Pulmonary artery endothelial cell (primary cell): Measurements from ENCODE around the gene MTHFD1. TPM values are rescaled to one million over a fixed set of nuclear protein-coding genes. Genes with fewer than 3 reads are reported as not detected.

ENCODE experiments used
- DNase-seq: peaks from one replicate; pipeline ENCODE4 v3.0.0-alpha.2; 2011; ENCODE audit warnings: low read depth, low spot score
- total RNA-seq: library from RNA; depleted of rRNA; stranded (reverse); fragments of >200 nt; gene quantifications from 2 replicates; pipeline ENCODE4 v1.2.3, GENCODE V29; 2014

The MTHFD1 gene
- total RNA-seq, 1 donor from 2014 or later: 64.4 TPM

GRCh38 chr14:64444984-64445845, 57.1 kb downstream of the MTHFD1 start:
- peak; percentile 29 for DNase-seq

GRCh38 chr14:64447876-64448670, 59.9 kb downstream of the MTHFD1 start:
- DNase-seq: no peak

DNA sequence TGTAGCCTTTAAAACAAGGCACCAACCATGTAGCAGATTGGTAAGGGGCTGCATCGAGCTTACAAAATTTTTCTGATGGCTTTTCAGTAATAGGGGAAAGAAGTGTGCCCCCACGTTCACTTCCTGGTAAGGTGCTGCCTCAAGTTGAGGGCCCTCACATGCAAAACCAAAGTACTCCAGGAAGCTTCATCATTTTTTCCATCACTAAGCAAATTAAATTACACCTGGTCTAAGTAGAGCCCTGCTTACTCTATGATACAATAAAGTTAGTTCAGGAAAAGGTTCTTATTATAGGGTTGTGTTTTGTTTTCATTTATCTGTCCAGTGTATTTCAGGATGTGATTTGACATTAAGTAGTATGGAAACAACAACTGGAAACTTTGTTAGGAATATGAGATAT, 62.1 kb downstream of the MTHFD1 start:
- no peak for DNase-seq

DNA sequence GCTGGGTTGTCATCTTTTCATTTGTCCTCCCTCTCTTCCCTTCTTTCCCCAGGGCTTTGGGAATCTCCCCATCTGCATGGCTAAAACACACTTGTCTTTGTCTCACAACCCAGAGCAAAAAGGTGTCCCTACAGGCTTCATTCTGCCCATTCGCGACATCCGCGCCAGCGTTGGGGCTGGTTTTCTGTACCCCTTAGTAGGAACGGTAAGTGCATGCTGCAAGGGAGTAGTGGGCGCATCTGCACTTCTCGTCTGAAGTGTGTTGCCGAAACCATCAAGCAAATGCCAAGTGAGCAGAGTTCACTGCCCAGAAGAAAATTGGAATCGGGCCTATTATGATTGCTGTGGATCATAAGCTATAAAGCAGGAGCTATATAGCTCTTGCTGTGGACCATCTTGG, 66.5 kb downstream of the MTHFD1 start:
- no peak for DNase-seq

- DNase-seq: no peak
Observed at GRCh38 chr14:64459405-64460136, 71.4 kb downstream of the MTHFD1 start.

DNA sequence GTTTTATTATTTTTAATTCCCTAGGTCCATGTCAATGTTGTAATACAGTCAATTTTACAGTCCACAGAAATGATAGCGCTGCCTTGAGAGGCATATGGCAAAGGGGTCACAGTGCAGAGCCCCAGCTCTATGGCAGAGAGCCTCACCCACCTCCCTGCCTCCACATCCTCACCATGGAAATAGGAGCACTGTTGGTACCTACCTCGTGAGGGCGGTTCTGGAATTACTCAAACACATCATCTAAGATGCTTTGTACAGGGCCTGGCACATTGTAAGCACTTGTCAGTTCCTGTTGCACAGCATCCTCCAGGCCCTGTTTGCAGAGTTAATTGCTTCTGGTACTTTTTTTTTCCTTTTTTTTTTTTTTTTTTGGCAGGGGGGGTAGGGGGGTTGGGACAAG, 73.1 kb downstream of the MTHFD1 start:
- no peak for DNase-seq

- DNase-seq: no peak
Observed at GRCh38 chr14:64463195-64463594, 75.0 kb downstream of the MTHFD1 start.

DNA sequence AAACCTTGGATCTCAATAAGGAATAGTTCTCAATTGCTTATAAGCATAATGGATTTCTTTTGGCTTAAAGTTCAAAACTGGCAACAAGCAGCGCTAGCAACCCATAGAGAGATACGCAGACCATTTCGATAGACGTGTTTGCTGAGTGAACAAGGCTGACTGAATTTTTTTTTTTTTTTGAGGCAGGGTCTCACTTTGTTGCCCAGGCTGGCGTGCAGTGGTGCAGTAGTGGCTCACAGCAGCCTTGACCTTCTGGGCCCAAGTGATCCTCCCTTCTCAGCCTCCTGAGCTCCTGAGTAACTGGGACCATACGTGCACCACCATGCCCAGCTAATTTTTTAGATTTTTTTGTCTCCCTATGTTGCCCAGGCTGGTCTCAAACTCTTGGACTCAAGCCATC, 75.7 kb downstream of the MTHFD1 start:
- DNase-seq: no peak

DNA sequence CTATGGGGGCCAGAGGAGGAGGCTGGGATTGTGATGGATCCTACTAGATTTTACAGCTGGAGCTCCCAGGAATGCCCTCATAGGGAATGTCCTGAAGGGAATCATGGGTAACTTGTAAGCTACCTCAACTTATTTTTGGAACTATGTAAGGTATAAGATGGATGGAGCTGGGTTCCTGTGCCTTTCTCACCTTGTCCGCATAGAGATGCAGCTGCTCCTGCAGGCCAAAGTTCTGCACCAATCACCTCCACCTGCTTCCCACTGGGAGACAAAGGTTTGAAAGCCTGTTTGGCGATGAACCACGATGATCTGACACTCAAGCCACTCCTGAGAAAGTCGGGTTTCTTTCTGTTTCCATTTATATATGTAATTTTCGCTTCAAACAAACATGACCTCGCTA, 76.5 kb downstream of the MTHFD1 start:
- no peak for DNase-seq

GRCh38 chr14:64465191-64465822, 77.2 kb downstream of the MTHFD1 start, which contains the start of gene AKAP5:
Gene AKAP5, plus strand, starts transcription at chr14:64465499. Its CDS starts 2,896 bp downstream, at chr14:64468395.
- DNase-seq: no peak

DNA sequence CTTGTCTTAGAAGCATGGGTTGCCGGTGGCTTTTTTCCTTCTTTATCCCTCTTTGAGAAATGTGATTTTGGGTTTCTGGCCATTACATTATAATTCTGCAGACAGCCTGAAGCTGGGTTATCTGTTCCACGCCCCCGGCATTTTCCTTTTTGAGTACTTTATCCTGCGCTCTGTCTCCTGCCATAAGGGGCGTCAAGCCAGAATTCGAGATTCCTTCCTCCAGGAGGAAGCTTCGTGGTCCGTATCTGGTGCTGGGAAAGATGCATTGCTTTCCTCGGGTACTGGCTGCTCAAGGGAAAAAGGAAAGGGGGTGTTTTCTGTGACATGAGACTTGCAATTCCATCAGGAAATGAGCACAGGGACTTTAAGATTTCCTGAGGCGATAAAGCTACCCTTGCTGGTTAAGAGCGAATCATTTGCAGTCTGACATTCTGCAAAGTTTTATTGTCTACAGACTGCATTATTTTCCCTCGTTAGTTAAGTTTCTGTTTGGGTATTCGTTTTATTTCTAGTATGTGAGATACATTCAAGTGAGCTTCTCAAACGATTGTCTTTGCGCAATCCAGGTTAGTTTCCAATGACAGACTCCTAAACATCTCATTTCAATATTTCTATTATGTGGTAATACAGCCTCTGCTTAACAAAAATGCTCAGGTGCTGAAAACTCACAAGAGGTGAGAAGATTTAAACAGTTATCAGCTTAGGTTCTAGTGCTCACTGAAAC, 77.8 kb downstream of the MTHFD1 start:
- DNase-seq: no peak

GRCh38 chr14:64467101-64467500, 78.9 kb downstream of the MTHFD1 start:
- DNase-seq: no peak

DNA sequence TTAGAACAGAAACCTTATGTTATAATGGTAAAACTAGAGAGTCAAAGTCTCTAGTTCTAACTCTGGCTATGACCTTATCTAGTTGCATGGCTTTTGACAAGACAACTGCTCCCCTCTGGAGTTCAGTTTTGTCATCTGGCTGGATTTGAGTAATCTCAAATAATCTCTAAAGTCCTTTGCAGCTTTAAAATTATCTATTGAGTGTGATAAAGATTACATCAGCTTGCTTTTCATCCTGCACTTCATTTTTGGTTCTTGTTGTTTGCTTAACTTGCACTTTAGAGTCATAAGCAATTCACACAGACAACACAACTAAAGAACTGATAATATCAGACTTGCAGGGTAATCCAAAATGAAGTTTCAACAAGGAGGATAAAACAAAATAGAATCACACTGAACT, 79.4 kb downstream of the MTHFD1 start:
- DNase-seq: no peak

DNA sequence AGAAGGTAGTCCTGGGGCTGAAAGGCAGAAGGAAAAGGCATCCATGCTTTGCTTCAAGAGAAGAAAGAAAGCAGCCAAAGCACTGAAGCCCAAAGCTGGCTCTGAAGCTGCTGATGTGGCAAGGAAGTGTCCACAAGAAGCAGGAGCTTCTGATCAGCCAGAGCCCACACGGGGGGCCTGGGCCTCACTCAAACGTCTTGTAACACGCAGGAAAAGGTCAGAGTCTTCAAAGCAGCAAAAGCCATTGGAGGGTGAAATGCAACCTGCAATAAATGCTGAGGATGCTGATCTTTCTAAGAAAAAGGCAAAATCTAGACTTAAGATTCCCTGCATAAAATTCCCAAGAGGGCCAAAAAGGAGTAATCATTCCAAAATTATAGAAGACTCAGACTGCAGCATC, 80.3 kb downstream of the MTHFD1 start:
- DNase-seq: no peak

- no peak for DNase-seq
Observed at GRCh38 chr14:64474041-64474440, 85.9 kb downstream of the MTHFD1 start.

DNA sequence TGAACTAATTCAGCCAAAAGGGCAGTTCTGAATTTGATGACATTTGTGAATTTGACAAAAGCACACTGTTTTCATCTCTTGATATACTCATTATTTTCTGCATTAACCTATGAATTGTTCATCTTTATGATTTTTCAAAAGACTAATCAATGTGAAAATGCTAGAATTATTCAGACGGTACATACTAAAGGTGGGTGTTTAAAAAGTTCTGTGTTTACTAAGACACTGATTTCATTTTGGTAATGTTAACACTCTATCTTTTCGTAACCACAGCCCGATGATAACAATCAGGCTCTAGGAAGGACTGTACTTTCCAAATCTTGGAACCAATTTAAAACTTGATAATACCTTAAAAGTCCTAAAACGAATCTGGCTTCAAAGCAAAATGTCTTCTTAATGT, 86.5 kb downstream of the MTHFD1 start:
- no peak for DNase-seq

- no peak for DNase-seq
Observed at GRCh38 chr14:64475585-64476273, 87.6 kb downstream of the MTHFD1 start.

- no peak for DNase-seq
Observed at GRCh38 chr14:64476438-64476837, 88.3 kb downstream of the MTHFD1 start.

- DNase-seq: no peak
Observed at GRCh38 chr14:64478634-64479250, 90.6 kb downstream of the MTHFD1 start.
